H9 (cell line): ENCODE data around the gene UEVLD. TPM values are rescaled to one million over a fixed set of nuclear protein-coding genes. Genes with fewer than 3 reads are reported as not detected.

Source experiments
- DNase-seq: peaks from one replicate; pipeline ENCODE4 v3.0.0-alpha.2; 2017
- H2AFZ ChIP-seq: one replicate; pipeline ENCODE4 v1.6.1; 2013; ENCODE audit warnings: mild to moderate bottlenecking, low read length, control low read depth, moderate library complexity
- H2AK5ac ChIP-seq: 2 replicates; pipeline ENCODE4 v1.6.1; 2013; ENCODE audit warnings: low read length, control low read depth, mixed read lengths; ENCODE audit not compliant: insufficient read length
- H2BK120ac ChIP-seq: one replicate; pipeline ENCODE4 v1.6.1; 2013; ENCODE audit warnings: low read depth, mild to moderate bottlenecking, low read length, control low read depth, inconsistent platforms; ENCODE audit not compliant: poor library complexity, severe bottlenecking
- H2BK12ac ChIP-seq: 2 replicates; pipeline ENCODE4 v1.6.1; 2013; ENCODE audit warnings: low read length, control low read depth, mixed read lengths, low read depth; ENCODE audit not compliant: insufficient read length
- H2BK15ac ChIP-seq: 2 replicates; pipeline ENCODE4 v1.6.1; 2013; ENCODE audit warnings: low read depth, low read length, control low read depth
- H2BK20ac ChIP-seq: one replicate; pipeline ENCODE4 v1.6.1; 2013; ENCODE audit warnings: low read depth, mild to moderate bottlenecking, low read length, control low read depth, inconsistent platforms; ENCODE audit not compliant: poor library complexity, severe bottlenecking
- H2BK5ac ChIP-seq: 2 replicates; pipeline ENCODE4 v1.6.1; 2013; ENCODE audit warnings: low read length, control low read depth, mixed read lengths; ENCODE audit not compliant: insufficient read length
- H3K14ac ChIP-seq: 2 replicates; pipeline ENCODE4 v1.6.1; 2013; ENCODE audit warnings: low read length, control low read depth; ENCODE audit not compliant: insufficient read depth
- H3K18ac ChIP-seq: 2 replicates; pipeline ENCODE4 v1.6.1; 2013; ENCODE audit warnings: low read depth, mild to moderate bottlenecking, mixed read lengths, low read length, control low read depth; ENCODE audit not compliant: insufficient read length
- H3K23ac ChIP-seq: 2 replicates; pipeline ENCODE4 v1.6.1; 2013; ENCODE audit warnings: low read length, control low read depth, mixed read lengths, low read depth; ENCODE audit not compliant: insufficient read length
- H3K23me2 ChIP-seq: 2 replicates; pipeline ENCODE4 v1.6.1; 2013; ENCODE audit warnings: low read depth, mild to moderate bottlenecking, mixed read lengths, low read length, control low read depth; ENCODE audit not compliant: insufficient read length, poor library complexity, severe bottlenecking
- H3K27ac ChIP-seq: 2 replicates; pipeline ENCODE4 v1.5.1; 2013; ENCODE audit warnings: low read length, control low read depth, mixed read lengths, low read depth; ENCODE audit not compliant: insufficient read length
- H3K27me3 ChIP-seq: 2 replicates; pipeline ENCODE4 v1.6.1; 2013; ENCODE audit warnings: low read length, control low read depth, inconsistent platforms; ENCODE audit not compliant: insufficient read depth
- H3K4ac ChIP-seq: 2 replicates; pipeline ENCODE4 v1.6.1; 2013; ENCODE audit warnings: low read depth, mild to moderate bottlenecking, control low read depth, inconsistent platforms, low read length, moderate library complexity
- H3K4me1 ChIP-seq: 2 replicates; pipeline ENCODE4 v1.6.1; 2013; ENCODE audit warnings: low read length, control low read depth, inconsistent platforms; ENCODE audit not compliant: insufficient read depth
- H3K4me2 ChIP-seq: 2 replicates; pipeline ENCODE4 v1.6.1; 2013; ENCODE audit warnings: low read length, control low read depth, mixed read lengths; ENCODE audit not compliant: insufficient read length, insufficient read depth
- H3K56ac ChIP-seq: 2 replicates; pipeline ENCODE4 v1.6.1; 2013; ENCODE audit warnings: low read depth, mild to moderate bottlenecking, mixed read lengths, low read length, control low read depth; ENCODE audit not compliant: insufficient read length
- H3K79me1 ChIP-seq: 2 replicates; pipeline ENCODE4 v1.6.1; 2013; ENCODE audit warnings: low read depth, mild to moderate bottlenecking, moderate library complexity, low read length, control low read depth, inconsistent platforms; ENCODE audit not compliant: insufficient read depth, poor library complexity, severe bottlenecking
- H3K79me2 ChIP-seq: 2 replicates; pipeline ENCODE4 v1.6.1; 2013; ENCODE audit warnings: low read length, control low read depth, inconsistent platforms; ENCODE audit not compliant: insufficient read depth
- H3K9ac ChIP-seq: 2 replicates; pipeline ENCODE4 v1.6.1; 2013; ENCODE audit warnings: low read length, control low read depth, mixed read lengths; ENCODE audit not compliant: insufficient read length; ENCODE audit errors: extremely low read depth
- H3K9me3 ChIP-seq: one replicate; pipeline ENCODE4 v1.6.1; 2013; ENCODE audit warnings: low read depth, low read length, inconsistent platforms; ENCODE audit not compliant: control insufficient read depth
- H3T11ph ChIP-seq: one replicate; pipeline ENCODE4 v1.6.1; 2013; ENCODE audit warnings: mild to moderate bottlenecking, low read length, control low read depth, inconsistent platforms
- H4K20me1 ChIP-seq: one replicate; pipeline ENCODE4 v1.6.1; 2013; ENCODE audit not compliant: control insufficient read depth, insufficient read length, insufficient read depth
- H4K5ac ChIP-seq: 2 replicates; pipeline ENCODE4 v1.6.1; 2013; ENCODE audit warnings: low read depth, mild to moderate bottlenecking, mixed read lengths, low read length, control low read depth; ENCODE audit not compliant: insufficient read length
- H4K8ac ChIP-seq: replicated peaks from 2 replicates; pipeline ENCODE4 v1.6.1; 2013; ENCODE audit warnings: low read length, control low read depth, mixed read lengths, low read depth; ENCODE audit not compliant: insufficient read length
- H4K91ac ChIP-seq: 2 replicates; pipeline ENCODE4 v1.6.1; 2013; ENCODE audit warnings: low read depth, mild to moderate bottlenecking, moderate library complexity, mixed read lengths, low read length, control low read depth; ENCODE audit not compliant: insufficient read length
- H3K27ac Mint-ChIP-seq, 3 experiments: 2 replicates in 2 of 3; 3 replicates in 1 of 3; pipeline ENCODE4 v1.8.0; 2020 to 2021; ENCODE audit warnings: mixed read lengths in 3 of 3, mild to moderate bottlenecking in 1 of 3, moderate library complexity in 1 of 3
- H3K27me3 Mint-ChIP-seq: 2 replicates; pipeline ENCODE4 v1.8.0; 2021; ENCODE audit warnings: low read depth, mild to moderate bottlenecking, moderate library complexity, mixed read lengths
- H3K36me3 Mint-ChIP-seq, 3 experiments: 2 replicates in 2 of 3; 3 replicates in 1 of 3; pipeline ENCODE4 v1.8.0; 2020 to 2021; ENCODE audit warnings: low read depth in 3 of 3, mixed read lengths in 3 of 3; ENCODE audit not compliant: insufficient read depth in 1 of 3
- H3K4me1 Mint-ChIP-seq, 2 experiments: 2 replicates each; pipeline ENCODE4 v1.8.0; 2020; ENCODE audit warnings: mixed read lengths in 2 of 2
- H3K4me3 Mint-ChIP-seq, 2 experiments: 2 replicates in 1 of 2; 3 replicates in 1 of 2; pipeline ENCODE4 v1.8.0; 2020 to 2021; ENCODE audit warnings: mild to moderate bottlenecking in 2 of 2, mixed read lengths in 2 of 2, moderate library complexity in 1 of 2
- H3K9me3 Mint-ChIP-seq, 2 experiments: 2 replicates in 1 of 2; 3 replicates in 1 of 2; pipeline ENCODE4 v1.8.0; 2020; ENCODE audit warnings: mild to moderate bottlenecking in 2 of 2, mixed read lengths in 2 of 2, moderate library complexity in 1 of 2
- WGBS: extraction: QIAGEN DNeasy Blood & Tissue Kit; methylation state at CpG from one replicate; pipeline ENCODE4 v1.1.7; 2013; ENCODE audit warnings: missing lambda C conversion rate, low lambda C conversion rate, mixed read lengths; ENCODE audit not compliant: insufficient read length; ENCODE audit errors: extremely low coverage; 5-methylcytosine and 5-hydroxymethylcytosine counted together
- total RNA-seq: library from RNA; stranded (reverse); gene quantifications from 2 replicates; pipeline ENCODE4 v1.2.1, GENCODE V29; 2021
- TF ChIP-seq, protein P1 (sequence below): fragments of 200-600 bp; sonication (generic); conservative IDR thresholded peaks from 3 replicates; pipeline ENCODE4 v1.8.0; 2021; ENCODE audit warnings: antibody characterized with exemption, mild to moderate bottlenecking

The UEVLD gene
- total RNA-seq, 1 experiment from 2014 or later = 7.9 TPM

DNA sequence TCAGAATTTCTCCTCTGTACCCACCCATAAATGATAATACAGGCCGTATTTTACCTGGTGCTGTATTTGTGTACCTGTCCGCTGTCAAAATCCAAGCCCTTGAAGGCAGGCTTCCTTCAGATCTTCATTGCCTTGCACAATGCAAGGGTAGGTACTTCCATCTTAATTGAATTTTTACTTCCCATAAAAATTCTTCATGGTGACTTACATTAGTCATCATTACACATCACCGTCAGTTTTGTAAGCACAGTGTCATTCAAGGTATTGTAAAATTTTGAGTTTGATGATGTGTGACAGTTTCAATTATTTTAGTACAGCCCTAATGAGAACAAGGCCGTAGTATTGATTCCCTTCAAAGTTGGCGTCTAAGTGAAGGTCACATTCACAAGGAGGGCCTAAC lies 61.0 kb downstream of the UEVLD start:
- no peaks in the 10 kb centered on the region for H3K27me3 Mint-ChIP-seq
- TF ChIP-seq, protein P1, sequence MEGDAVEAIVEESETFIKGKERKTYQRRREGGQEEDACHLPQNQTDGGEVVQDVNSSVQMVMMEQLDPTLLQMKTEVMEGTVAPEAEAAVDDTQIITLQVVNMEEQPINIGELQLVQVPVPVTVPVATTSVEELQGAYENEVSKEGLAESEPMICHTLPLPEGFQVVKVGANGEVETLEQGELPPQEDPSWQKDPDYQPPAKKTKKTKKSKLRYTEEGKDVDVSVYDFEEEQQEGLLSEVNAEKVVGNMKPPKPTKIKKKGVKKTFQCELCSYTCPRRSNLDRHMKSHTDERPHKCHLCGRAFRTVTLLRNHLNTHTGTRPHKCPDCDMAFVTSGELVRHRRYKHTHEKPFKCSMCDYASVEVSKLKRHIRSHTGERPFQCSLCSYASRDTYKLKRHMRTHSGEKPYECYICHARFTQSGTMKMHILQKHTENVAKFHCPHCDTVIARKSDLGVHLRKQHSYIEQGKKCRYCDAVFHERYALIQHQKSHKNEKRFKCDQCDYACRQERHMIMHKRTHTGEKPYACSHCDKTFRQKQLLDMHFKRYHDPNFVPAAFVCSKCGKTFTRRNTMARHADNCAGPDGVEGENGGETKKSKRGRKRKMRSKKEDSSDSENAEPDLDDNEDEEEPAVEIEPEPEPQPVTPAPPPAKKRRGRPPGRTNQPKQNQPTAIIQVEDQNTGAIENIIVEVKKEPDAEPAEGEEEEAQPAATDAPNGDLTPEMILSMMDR = no peak

More for the DNA sequence above, 61.0 kb downstream of the UEVLD start:
- Histone ChIP-seq H2AK5ac (no peak overlapping the region), H3K79me1 (no peaks in the 10 kb centered on the region), H3K4ac (no peak overlapping the region), H2BK15ac (no peak overlapping the region), H4K91ac (no peak overlapping the region), H2BK5ac (no peak overlapping the region), H3K9me3 (no peaks in the 10 kb centered on the region), H3K4me1 (no peaks in the 10 kb centered on the region), H3K14ac (no peak overlapping the region), H3K27ac (no peak overlapping the region), H3K23ac (no peak overlapping the region), H3K23me2 (no peaks in the 10 kb centered on the region), H4K5ac (no peak overlapping the region), H2AFZ (no peak overlapping the region), H3K4me2 (peak overlapping the region; percentile 73), H3T11ph (no peak overlapping the region), H2BK20ac (no peak overlapping the region), H2BK120ac (no peak overlapping the region), H3K18ac (no peak overlapping the region), H3K9ac (peak overlapping the region; percentile 81), H4K20me1 (no peaks in the 10 kb centered on the region), H3K27me3 (no peaks in the 10 kb centered on the region), H2BK12ac (no peak overlapping the region), H4K8ac (no peak overlapping the region), H3K56ac (no peak overlapping the region), H3K79me2 (peaks cover 6% of the 10 kb centered on the region; the same call in 1 of the 2 replicates)
- peak overlapping the region; percentile 97 to 99 for H3K4me3 Mint-ChIP-seq
- peaks cover 0 to 9% (median 8%) of the 10 kb centered on the region in 3 experiments; a peak in 3 of 7 replicates for H3K36me3 Mint-ChIP-seq
- H3K9me3 Mint-ChIP-seq = no peaks in the 10 kb centered on the region
- no CpG with 5 or more reads among the region's 5 CpGs for WGBS
- peak overlapping the region in 2 of 3 experiments; percentile 100; a peak in 2 of 7 replicates for H3K27ac Mint-ChIP-seq
- DNase-seq = no peak
- H3K4me1 Mint-ChIP-seq = peaks cover 6 to 7% of the 10 kb centered on the region in 2 experiments
